HG03442 (cell line): ENCODE results near the gene FBXL7.

ENCODE experiments used
- ATAC-seq: cut with Tn5 transposase; IDR thresholded peaks from one replicate; pipeline ENCODE4 v1.9.1; 2021; ENCODE audit warnings: mild to moderate bottlenecking, moderate library complexity; ENCODE audit not compliant: unreplicated experiment

Gene FBXL7

DNA sequence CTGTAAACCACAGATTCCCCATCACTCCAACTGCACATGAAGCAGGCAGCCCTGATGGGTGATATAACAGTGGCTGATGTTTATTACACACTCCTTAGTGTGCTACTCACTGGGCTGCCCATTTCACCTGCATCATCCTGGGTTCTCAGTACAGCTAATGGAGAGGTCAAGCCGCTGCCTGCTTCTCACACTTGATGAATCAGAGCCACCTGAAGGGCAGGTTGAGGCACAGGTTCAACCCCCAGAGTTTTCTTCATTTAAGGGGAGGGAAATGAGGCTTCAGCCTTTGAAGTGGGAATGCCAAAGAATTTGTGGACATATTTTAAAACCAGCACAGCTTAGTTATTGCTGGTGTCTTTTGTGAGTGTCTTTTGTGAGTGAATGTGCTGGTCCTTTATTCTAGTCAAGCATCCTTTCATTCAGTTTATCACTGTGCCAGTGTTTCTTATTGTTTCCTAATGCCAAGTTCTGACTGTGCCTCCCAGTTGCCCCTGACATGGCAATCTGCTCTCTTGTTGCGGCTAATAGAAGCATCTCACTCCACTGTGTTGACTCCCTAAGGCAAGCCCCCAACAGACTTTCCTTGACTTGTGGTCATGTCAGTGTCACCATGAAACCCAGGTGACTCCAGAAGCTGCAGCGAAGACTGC is 109.2 kb downstream of the FBXL7 start:
- no peak for ATAC-seq

- ATAC-seq, result no peak
Observed at GRCh38 chr5:15610216-15610615, 110.2 kb downstream of the FBXL7 start.

GRCh38 chr5:15611008-15611407 is 111.0 kb downstream of the FBXL7 start:
- ATAC-seq, result no peak

GRCh38 chr5:15612915-15613635 is 113.1 kb downstream of the FBXL7 start:
- ATAC-seq, result no peak

GRCh38 chr5:15614679-15615078 is 114.7 kb downstream of the FBXL7 start:
- ATAC-seq, result no peak

GRCh38 chr5:15615859-15616258 is 115.9 kb downstream of the FBXL7 start:
- ATAC-seq, result no peak

DNA sequence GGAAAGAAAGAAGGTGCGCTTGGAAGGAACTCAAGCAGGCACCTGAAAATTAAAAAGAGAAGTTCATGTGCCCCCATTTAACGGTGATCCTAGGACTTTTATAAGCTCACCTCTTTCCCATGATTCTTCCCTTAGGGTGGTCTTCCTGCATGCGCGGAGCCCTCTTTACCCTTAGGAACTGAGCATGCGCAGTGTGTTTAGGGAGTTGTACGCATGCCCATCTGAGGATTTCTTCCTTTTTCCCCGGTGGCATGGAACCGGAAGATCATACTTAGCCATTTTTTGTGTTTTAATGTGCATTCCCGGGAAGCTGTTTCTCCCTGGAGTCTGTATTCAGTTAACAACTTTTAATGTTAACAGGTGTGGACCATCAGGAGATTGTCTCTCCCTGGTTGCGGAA is 119.0 kb downstream of the FBXL7 start:
- ATAC-seq, result no peak

- no peak for ATAC-seq
Observed at GRCh38 chr5:15620501-15620900, 120.5 kb downstream of the FBXL7 start.

GRCh38 chr5:15621094-15621493 is 121.1 kb downstream of the FBXL7 start:
- no peak for ATAC-seq

DNA sequence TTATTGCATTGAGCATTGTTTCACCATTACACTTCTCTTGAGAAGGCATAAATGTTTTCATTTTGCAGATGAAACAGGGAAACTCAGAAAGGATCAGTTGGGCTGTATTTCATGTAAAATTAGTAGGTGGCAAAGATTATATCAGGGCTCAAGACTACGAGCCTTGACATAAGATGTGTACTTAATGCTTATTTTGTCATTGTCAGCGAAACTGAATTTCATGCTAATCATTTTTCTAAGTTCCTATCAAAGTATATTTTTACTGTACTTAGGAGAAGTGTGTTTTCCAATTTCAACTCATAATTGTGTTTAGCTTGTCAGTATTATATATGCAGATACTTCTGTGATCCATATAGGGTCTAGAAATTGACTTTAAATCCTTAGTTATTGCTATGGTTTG is 123.8 kb downstream of the FBXL7 start:
- ATAC-seq, result no peak

- no peak for ATAC-seq
Observed at GRCh38 chr5:15627109-15627508, 127.1 kb downstream of the FBXL7 start.

GRCh38 chr5:15627647-15628046 is 127.7 kb downstream of the FBXL7 start:
- no peak for ATAC-seq

DNA sequence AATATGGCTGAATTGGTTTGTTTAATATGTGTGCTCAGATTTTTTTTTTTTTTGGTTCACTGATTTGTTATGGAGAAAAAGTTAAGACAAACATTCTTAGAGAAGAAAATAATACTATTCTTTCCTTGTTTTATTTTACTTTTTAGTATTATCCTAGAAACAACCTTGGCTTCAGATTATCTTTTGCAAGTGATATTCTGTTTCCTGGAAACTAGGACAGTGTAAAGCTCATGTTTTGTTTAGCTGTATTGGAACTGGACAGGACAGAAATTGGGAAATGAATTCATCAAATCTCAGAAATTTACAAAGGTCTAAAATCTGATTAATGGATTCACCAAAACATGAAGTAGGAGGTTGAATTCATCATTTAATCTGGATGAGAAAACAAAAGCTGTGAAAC is 130.5 kb downstream of the FBXL7 start:
- no peak for ATAC-seq

DNA sequence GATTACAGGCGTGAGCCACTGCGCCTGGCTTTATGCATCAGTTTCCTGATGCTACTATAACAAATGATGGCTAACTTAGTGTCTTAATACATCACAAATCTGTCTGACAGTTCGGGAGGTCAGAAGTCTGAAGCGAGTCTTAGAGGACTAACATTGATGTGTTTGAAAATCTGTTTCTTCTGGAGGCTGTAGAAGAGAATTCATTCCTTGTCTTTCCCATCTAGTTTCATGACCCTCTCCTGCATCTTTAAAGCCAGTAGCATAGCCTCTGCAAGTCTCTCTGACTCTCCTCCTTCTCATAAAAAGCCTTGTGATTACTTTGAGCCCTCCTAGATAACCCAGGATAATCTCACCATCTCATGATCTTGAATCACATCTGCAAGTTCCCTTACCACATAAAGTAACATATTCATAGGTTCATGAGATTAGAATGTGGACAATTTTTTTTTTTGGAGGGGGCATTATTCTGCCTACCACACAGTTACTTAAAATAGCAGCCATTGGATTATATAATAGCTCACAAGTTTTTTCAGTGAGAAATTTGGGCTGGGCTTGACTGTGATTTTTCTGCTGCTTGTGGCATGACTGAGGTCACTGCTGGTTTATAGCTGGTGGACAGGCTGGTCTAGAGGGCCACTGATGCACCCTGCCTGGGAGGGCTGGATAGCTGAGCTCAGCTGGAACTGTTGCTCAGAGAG is 134.8 kb downstream of the FBXL7 start:
- ATAC-seq, result no peak

GRCh38 chr5:15635289-15635616 is 135.3 kb downstream of the FBXL7 start:
- ATAC-seq, result no peak

DNA sequence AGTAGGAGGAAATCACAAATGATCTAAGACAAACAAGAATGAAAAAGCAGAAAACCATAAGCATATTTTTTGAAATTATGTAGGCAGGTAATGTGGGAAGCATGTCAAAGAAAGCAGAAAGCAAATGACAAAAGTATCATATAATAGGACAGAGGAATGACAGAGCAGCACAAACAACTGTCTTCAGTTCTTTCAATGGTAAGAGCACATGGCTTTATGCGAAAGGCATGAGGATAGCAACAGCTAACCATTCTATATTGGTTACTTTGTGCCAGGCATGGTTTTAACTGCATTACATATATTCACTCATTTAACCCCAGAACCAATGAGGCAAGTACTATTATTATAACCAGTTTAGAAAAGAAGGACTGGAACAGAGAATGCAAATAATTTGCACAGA is 137.4 kb downstream of the FBXL7 start:
- ATAC-seq, result no peak

DNA sequence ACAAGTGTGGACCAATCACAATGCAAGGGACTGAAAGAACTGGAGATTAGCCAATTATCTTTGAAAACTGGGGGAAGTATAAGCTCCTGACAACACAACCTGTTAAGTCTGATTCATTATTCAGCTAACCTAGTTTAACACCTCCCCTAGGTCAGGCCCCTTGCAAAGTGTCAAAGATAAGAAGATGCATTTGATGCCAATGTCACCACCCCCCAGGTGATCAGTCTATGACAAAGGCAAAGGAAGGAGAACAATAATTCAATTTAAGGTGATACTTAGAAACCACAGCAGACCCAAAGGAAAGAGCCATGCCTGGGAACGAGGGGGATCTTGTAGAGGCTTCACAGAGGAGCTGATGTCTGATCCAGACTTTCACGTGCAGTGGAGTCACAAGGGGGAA is 137.9 kb downstream of the FBXL7 start:
- no peak for ATAC-seq

DNA sequence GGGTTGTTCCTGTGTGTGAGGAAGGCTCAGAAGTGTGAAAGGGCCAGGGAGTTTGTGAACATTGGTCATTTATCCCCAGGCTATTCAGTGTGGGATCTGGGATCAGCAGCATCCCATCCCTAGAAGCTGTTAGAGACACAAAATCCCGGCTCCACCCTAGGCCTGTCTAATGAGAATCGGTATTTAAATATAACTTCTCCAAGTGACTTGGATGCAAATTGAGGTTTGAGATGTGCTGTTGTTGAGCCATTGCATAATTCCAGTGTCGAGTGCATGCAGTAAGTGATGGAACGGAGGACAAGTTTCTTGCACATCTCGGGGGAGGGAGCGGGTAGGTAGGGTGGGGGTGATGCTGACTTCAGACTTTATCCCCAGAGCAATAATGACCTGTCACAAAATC is 138.3 kb downstream of the FBXL7 start:
- ATAC-seq, result no peak

GRCh38 chr5:15639288-15639687 is 139.3 kb downstream of the FBXL7 start:
- ATAC-seq, result no peak

GRCh38 chr5:15640116-15640515 is 140.1 kb downstream of the FBXL7 start:
- no peak for ATAC-seq

DNA sequence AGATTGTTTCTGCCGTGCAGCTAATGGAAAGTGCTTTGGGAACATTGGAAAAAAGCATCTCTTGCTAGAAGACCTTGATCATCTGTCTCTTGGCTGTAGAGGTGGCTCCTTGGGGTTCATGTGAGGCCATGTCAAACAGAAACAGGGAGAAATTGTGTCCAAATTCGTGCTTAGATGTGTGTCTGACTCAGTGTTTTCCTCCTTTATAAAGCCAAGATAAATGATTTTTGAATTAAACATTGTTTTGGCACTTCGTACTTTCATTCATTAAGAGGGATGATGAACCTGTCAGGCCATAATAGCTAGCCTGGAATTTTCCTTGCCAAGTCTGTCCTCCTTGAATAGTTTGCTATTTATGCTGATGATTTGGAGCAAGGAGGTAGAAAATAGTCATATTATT is 143.8 kb downstream of the FBXL7 start:
- ATAC-seq, result no peak
